Inferior parietal cortex (tissue), 1 donor: Measurements from ENCODE around the gene PRSS56.
"Not testable (repeated sequence)": the region's sequence is repeated elsewhere in the genome, so short reads cannot be mapped to it uniquely, and the experiment has no call there.

Experiments
- DNase-seq: peaks from one replicate; pipeline ENCODE4 v3.0.0-alpha.2; 2016; ENCODE audit errors: extremely low spot score

Gene PRSS56

GRCh38 chr2:232541961-232542714, 21.9 kb downstream of the PRSS56 start:
- no peak for DNase-seq

GRCh38 chr2:232542715-232543467, 22.7 kb downstream of the PRSS56 start:
- DNase-seq = no peak

- no peak for DNase-seq
Measured at GRCh38 chr2:232543491-232543890, 23.3 kb downstream of the PRSS56 start.

- DNase-seq = no peak
Measured at GRCh38 chr2:232543928-232544631, 23.9 kb downstream of the PRSS56 start.

GRCh38 chr2:232544674-232545073, 24.5 kb downstream of the PRSS56 start:
- DNase-seq = no peak

- DNase-seq = no peak
Measured at GRCh38 chr2:232545511-232546375, 25.6 kb downstream of the PRSS56 start.

- no peak for DNase-seq
Measured at GRCh38 chr2:232547991-232548390, 27.8 kb downstream of the PRSS56 start.

- no peak for DNase-seq
Measured at GRCh38 chr2:232549655-232550353, 29.6 kb downstream of the PRSS56 start.

GRCh38 chr2:232550354-232551249, 30.4 kb downstream of the PRSS56 start, which contains the start of the genes EIF4E2 and TIGD1:
EIF4E2 (plus strand) TSS chr2:232550689; CDS start chr2:232550725, 36 bp downstream.
TIGD1 (minus strand) TSS chr2:232550557; CDS start chr2:232549882, 675 bp downstream.
- DNase-seq = peak; percentile 94

GRCh38 chr2:232551250-232551638, 31.1 kb downstream of the PRSS56 start:
- DNase-seq = no peak

- DNase-seq = no peak
Measured at GRCh38 chr2:232551776-232552175, 31.6 kb downstream of the PRSS56 start.

- DNase-seq = no peak
Measured at GRCh38 chr2:232556426-232556825, 36.2 kb downstream of the PRSS56 start.

GRCh38 chr2:232562515-232563151, 42.4 kb downstream of the PRSS56 start:
- DNase-seq = no peak

GRCh38 chr2:232563580-232563979, 43.4 kb downstream of the PRSS56 start:
- DNase-seq = no peak

GRCh38 chr2:232567721-232568120, 47.5 kb downstream of the PRSS56 start:
- no peak for DNase-seq

GRCh38 chr2:232568161-232568560, 48.0 kb downstream of the PRSS56 start:
- no peak for DNase-seq

GRCh38 chr2:232569541-232569940, 49.4 kb downstream of the PRSS56 start:
- DNase-seq = no peak

- not testable (repeated sequence) for DNase-seq
Measured at GRCh38 chr2:232570481-232570880, 50.3 kb downstream of the PRSS56 start.

- DNase-seq = no peak
Measured at GRCh38 chr2:232571026-232571474, 50.9 kb downstream of the PRSS56 start.
